H4 (cell line): ENCODE results near the gene COQ8B. TPM values are rescaled to one million over a fixed set of nuclear protein-coding genes. Genes with fewer than 3 reads are reported as not detected.
"Not testable (repeated sequence)": the region's sequence is repeated elsewhere in the genome, so short reads cannot be mapped to it uniquely, and the experiment has no call there.

Experiments
- DNase-seq: peaks from one replicate; pipeline ENCODE4 v3.0.0-alpha.2; 2015; ENCODE audit warnings: low spot score
- total RNA-seq: library from RNA; depleted of rRNA; stranded (reverse); fragments of >200 nt; shearing (Covaris generic); gene quantifications from 2 replicates; pipeline ENCODE4 v1.2.3, GENCODE V29; 2014

COQ8B gene
- total RNA-seq, 1 experiment from 2014 or later: 19.1 TPM

DNA sequence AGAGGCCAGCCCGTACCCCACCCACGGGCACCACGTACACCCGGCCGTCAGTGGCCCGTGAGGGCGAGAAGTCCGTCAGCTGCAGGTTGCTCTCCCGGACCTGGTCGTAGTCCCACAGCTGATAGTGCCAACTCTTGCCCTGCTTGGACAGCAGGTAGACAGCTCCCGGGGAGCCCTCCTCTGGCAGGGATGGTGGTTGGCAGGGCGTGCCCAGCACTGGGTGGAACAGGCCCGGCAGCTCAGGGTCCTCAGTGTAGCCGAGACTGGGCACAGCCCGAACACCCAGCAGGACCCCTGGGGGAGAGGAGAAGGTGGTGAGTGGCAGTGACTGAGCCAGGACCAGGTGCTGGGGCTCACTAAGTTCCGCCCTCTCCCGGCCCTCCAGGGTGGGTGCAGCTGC lies 25.8 kb upstream of the COQ8B start:
- no peak for DNase-seq

DNA sequence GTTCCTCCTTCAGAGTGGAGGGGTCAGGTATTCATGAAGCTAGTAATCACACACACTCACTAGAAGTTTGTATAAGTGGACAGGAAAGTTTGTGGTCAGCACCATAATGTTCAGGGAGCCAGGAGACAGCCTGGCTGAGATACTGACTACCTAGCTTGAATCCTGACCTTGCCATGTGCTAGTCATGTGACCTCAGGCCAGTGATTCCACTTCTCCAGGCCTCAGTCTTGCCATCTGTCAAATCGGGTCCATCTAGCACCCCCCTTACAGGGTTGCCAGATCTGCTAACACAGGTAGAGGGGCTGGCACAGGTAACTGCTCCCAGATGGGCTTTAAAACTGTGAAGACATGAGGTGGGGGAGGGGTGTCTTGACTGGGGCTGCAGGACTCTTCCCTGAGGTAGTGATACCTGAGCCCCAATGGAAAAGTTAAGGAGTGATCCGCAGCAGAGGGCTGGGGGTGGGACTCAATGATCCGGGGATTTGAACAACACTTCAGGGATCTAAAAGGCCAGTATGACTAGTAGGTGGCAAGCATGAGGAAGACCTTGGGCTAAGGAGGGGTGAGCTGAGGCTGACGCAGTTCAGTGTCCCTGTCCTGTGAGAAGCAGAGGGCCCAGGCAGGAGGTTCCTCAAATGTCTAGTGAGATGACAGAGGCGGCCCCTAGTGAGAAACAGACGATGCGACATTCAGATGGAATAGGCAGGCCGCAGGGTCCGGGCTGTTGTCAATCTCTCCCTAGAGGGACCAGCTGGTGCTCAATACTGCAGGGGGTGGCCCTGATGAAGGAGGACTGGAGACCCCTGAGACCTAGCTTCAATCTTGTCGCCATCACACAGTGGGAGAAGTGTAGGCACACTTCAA lies 25.1 kb upstream of the COQ8B start:
- no peak for DNase-seq

DNA sequence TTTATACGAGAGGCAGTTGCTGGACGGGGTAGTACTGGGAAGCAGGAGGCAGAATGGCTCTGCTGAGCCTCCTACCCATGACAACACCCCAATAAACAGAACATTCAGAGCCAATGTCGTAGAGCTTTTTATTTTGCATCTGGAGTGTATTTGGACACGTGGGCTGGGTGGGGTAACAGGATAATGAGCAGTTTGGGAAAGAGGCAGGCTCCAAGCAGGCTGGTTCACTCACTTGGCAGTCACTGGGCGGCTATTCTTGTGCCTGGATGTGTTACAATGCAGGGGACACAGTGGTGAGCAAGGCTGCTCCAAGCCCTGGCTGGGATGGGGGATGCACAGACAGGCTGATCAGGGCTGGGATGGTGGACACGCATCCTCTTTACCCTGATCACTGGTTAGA lies 24.1 kb upstream of the COQ8B start:
- DNase-seq: no peak

- DNase-seq: no peak
Observed at GRCh38 chr19:40739871-40740703, 23.4 kb upstream of the COQ8B start.

DNA sequence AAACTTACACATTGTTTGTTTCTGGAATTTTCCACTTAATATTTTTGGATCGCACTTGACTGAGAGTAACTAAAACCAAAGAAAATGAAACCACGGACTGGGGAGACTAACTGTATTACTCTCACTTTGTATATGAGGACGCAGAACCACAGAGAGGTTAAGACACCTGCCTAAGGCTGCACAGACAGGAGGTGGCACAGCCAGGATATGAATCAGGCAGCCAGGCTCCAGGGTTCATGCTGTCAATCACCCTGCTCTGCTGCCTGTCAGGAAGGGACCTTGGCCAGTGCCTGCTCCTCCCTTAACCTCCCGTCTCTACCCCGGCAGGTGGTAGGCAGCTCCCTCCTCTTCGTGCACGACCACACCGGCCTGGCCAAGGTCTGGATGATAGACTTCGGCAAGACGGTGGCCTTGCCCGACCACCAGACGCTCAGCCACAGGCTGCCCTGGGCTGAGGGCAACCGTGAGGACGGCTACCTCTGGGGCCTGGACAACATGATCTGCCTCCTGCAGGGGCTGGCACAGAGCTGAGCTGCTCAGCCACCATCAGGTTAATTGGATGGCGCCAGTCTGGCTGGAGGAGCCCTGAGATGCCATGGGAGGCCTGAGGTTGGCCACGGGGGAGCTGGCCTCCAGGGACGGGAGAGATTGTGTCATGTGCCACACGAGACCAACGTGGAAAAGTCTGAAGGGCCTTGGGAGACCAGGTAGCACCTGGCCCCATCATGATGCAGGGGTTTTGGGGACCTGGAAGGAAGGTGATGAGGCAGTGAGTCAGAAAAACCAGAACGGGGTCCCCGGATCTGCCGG lies 22.5 kb upstream of the COQ8B start:
- DNase-seq: no peak

DNA sequence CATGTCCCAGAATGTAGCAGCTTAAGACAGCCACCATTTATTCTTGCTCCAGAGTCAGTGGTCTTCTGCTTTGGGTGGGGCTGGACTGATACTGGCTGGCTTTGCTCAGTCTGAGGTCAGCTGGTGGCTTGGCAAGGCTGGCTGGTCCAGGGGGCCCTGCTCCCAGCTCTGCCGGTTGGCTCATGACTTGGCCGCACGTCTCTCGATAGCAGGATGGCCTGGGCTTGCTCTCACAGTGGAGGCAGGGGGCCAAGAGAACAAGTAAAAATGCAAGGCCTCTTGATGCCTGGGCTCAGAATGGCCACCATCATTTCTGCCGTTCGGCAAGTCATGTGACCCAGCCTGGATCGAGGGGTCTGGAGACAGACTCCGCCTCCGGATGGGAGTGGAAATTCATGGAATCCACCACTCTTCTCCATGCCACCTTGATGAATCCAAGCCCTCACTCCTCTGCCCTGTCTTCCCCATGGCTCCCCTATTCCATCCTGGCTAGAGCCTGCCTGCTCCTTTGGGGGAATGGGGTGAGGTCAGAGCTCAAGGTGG lies 20.5 kb upstream of the COQ8B start:
- DNase-seq: no peak

- DNase-seq: no peak
Observed at GRCh38 chr19:40736661-40737060, 20.0 kb upstream of the COQ8B start.

DNA sequence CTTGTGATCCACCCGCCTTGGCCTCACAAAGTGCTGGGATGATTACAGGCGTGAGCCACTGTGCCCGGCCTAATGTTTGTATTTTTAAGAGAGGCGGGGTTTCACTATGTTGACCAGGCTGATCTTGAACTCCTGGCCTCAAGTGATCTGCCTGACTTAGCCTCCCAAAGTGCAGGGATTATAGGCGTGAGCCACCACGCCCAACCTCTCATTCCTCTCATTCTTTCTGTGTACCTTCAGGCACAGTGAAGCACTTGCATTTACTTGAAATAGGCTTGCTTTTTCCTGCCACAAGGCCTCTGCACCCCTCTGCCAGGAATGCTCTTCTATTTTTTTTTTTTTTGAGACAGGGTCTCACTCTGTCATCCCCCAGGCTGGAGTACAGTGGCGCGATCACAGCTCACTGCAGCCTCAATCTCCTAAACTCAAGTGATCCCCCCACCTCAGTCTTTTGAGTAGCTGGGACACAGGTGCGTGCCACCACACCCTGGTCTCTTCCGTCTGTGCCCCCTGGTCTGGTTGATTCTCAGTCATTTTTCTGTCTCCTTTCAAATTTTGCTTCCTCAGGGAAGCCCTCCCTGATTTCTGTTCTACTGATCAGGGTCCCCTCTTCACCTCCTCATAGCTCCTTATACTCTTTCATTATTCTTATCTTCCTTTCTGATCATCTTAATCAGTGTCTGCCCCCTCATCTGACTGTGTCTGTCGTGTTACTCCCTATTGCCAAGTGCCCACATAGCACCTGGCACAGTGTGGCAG lies 18.5 kb upstream of the COQ8B start:
- no peak for DNase-seq

DNA sequence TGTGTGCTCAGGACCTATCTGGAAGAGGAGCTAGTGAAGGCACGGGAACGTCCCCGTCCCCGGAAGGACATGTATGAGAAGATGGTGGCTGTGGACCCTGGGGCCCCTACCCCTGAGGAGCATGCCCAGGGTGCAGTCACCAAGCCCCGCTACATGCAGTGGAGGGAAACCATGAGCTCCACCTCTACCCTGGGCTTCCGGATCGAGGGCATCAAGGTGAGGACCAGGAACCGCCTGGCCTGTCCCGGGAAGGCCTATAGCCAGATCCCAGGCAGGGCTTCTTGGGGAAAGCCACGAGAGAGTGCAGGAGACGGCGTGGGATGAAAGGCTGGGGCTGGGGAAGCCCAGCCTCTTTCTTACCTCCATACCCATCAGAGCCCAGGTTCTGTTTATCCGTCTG lies 16.5 kb upstream of the COQ8B start:
- DNase-seq: no peak

- not testable (repeated sequence) for DNase-seq
Observed at GRCh38 chr19:40732304-40732703, 15.6 kb upstream of the COQ8B start.

- DNase-seq: not testable (repeated sequence)
Observed at GRCh38 chr19:40730065-40730464, 13.4 kb upstream of the COQ8B start.

GRCh38 chr19:40726279-40726678 lies 9.6 kb upstream of the COQ8B start:
- DNase-seq: no peak

DNA sequence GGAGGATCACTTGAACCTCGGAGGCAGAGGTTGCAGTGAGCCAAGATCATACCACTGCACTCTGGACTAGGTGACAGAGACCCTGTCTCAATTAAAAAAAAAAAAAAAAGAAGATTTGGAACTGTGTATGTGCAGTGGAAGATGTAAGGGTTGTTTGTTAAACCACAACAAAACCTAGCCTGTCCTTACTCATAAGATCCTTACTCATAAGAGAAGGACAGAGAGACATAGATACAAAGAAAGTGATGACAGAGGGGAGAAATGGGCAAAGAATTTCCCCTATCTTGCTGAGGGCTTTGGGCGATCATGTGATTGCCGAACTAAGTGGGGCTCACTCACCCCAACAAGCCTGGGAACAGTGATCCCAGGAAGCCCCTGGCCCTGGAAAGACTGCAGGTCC lies 8.2 kb upstream of the COQ8B start:
- DNase-seq: no peak

- DNase-seq: no peak
Observed at GRCh38 chr19:40724315-40724714, 7.6 kb upstream of the COQ8B start.

- DNase-seq: no peak
Observed at GRCh38 chr19:40723661-40724254, 7.1 kb upstream of the COQ8B start.

- no peak for DNase-seq
Observed at GRCh38 chr19:40721936-40722661, 5.4 kb upstream of the COQ8B start.

DNA sequence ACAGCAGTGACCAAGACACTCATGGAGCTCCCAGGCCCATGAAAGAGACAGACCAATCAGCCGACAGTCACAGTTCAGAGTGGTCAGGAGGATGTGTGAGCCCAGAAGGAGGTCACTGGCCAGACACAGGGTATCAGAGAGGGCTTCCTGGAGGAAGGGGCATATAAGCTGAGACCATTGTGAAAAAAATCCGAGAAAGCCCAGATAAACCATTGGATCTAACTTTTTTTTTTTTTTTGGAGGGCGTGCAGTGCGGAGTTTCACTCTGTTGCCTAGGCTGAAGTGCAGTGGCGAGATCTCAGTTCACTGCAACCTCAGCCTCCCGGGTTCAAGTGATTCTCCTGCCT lies 4.4 kb upstream of the COQ8B start:
- DNase-seq: no peak

DNA sequence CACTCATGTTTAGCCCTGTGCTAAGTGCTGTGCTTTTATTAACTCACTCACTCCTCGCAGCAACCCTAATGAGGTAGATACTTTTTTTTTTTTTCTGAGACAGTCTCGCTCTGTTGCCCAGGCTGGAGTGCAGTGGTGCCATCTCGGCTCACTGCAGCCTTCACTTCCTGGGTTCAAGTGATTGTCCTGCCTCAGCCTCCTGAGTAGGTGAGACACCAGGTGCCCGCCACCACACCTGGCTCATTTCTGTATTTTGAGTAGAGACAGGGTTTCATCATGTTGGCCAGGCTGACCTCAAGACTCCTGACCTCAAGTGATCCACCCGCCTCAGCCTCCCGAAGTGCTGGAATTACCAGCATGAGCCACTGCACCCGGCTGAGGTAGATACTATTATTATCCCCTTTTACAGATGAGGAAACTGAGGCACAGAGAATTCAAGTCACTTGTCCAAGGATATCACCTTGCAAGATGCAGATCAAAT lies 2.8 kb upstream of the COQ8B start:
- no peak for DNase-seq

- no peak for DNase-seq
Observed at GRCh38 chr19:40718774-40719391, 2.2 kb upstream of the COQ8B start.
